Central memory CD4-positive, alpha-beta T cell (primary cell): ENCODE data around the gene LRRC4C.

Experiments used
- DNase-seq: peaks from one replicate; pipeline ENCODE4 v3.0.0; 2022

LRRC4C gene

DNA sequence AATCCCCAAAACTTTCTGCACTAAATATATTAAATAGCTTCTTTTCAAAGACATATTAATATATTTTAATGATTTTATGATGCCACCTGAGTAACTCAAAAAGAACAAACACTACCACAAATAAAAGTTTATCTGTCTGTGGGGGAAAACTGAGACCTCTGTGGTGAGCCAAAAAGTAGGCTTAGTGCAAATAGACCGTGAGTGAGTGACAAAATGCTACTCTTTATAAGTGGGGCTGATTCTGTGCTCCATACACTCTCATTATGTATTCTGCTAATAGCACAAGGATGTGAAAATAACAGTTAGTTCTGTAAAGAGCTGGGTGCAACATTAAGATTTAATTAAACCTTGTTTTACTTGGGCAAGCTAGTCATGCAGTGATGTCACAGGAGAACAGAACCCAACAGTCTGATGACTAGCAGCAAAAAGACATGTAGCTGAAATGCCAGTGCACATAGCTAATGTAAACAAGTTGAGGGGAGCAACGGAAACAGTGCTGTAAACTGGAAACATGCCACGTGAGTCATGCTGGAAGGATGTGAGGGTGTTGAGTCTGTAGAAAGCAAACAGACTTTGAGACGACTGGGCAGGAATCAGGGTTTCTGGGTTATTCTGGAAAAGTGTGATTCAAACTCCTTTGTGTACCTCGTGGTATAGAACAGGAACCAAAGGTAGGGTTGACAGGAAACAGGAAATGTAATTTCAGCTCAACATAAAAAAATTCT, 1130.4 kb downstream of the LRRC4C start:
- DNase-seq, result no peak

- no peak for DNase-seq
Measured at GRCh38 chr11:40323241-40323640, 1136.2 kb downstream of the LRRC4C start.

DNA sequence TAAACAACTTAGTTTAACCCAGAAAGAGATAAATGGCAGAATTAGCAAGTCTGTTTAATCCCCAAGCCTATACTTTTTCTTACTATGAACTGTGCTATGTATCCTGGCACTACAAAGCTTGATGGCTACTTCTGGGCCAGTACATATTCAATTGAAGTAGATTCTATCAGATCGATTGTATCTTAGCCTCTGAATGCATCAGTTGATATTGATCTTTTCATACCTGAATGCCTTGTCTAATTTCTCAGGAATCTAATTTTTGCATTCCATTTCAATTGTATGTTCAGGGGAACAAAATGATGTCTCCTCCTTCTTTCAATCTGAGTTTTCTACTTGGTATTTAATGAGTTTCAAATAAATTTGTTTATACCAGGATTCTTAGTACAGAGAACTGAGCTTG, 1137.9 kb downstream of the LRRC4C start:
- DNase-seq, result no peak

DNA sequence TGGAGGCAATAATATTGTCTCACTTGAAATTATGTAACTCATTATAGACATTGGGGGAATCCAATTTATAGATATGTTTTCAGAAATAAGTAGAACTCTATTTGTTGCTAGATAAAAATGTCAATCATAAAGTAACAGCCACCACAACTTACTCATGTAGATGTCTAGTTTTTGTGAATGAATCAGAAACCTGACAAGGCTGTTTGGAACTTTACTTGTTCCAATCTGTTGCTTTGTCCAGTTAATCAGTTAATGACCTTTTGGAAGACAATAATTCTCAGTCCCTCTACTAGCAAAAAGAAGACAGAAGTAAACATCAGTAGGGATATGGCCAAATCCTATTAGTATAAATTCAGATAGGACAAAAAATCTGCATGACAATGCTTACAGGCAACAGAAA, 1143.3 kb downstream of the LRRC4C start:
- DNase-seq, result no peak

DNA sequence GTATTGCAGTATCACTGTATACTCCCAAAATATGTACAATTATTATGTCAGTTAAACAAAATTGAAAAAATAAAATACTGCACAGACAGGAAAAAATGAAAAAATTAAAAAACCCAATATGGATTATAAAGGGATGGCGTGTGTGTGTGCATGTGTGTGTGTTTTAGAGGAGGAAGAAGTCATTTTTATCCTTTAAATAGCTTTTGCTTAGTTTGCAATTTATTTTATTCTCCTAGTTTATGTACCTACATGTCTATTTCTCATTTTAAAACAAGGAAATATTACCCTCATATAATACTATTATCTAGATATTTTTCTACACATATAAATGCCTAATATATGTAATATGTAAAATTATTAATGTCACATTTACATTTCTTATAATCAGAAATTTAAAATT, 1144.3 kb downstream of the LRRC4C start:
- DNase-seq, result no peak

DNA sequence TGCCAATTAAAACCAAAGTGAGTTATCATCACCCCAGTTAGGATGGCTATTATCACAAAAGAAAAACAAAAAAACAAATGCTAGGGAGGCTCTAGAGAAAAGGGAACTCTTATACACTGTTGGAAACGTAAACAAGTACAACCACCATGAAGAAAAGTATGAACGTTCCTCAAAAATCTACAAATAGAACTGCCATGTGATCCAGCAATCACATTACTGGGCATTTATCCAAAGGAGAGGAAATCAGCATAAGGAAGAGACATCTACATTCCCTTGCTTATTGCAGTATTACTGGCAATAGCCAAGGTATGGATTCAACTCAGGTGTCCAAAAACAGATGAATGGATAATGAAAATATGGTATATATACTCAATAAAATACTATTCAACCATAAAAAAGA, 1145.1 kb downstream of the LRRC4C start:
- no peak for DNase-seq

DNA sequence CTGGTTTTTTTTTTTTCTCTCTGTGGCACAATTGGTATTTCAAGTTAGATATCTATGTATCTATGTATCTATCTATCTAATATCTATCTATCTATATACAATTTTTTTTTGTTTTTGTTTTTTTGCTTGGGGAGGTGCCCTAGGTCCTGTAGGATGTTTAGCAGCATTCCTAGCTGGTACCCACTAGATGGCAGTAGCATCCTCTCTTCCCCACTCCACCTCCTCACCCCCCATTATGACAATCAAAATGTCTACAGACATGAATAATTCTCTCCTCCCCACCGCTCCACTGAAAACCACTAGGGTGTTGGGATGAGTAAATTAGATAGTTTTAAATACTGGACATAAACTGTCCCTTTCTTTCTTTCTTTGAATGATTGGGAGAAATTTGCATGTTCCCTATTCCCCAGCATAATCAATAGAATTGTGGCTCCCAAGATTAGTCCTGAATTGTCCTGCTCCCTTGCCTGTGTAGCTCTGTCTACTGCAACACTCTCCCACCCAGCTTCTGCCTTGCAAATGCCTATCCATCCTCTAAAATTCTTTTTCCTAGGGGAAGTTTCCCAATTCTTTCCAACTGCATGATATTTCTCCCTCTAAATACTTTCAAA, 1152.4 kb downstream of the LRRC4C start:
- DNase-seq, result no peak

- DNase-seq, result no peak
Measured at GRCh38 chr11:40302669-40303068, 1156.8 kb downstream of the LRRC4C start.

DNA sequence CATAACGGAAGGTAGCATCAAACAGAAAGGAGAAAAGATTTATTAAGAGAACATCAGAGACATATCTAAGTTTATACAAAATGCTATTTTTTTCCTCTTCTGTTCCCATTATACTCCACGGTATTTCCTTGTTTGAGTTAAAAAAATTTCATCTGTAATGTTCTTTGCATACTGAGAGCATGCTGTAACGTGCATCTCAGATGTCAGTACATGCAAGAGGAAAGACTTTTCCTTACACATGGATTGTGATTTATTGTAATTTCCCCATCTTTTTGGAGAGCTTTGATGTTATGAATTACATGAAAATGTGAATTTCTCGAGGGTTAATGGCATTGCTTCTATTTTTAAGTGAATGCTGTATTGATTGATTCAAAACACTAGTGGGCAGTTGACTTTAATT, 1164.0 kb downstream of the LRRC4C start:
- no peak for DNase-seq

DNA sequence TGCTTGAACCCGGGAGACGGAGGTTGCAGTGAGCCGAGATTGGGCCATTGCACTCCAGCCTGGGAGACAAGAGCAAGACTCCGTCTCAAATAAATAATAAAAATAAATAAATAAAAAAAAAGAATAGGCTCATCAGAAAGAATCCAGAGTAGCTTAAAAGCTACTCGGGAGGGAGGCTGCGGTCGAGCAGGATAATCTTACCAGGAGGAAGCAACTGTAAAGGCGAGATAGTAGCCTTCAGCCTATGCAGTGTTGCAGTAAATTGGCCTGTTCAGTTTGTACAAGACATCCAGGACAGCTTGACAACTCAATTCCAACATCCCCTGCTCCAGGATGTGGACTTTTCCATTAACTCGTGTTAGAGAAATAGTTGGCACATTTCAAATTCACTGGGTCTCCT, 1164.7 kb downstream of the LRRC4C start:
- no peak for DNase-seq

- DNase-seq, result no peak
Measured at GRCh38 chr11:40294349-40294735, 1165.1 kb downstream of the LRRC4C start.

DNA sequence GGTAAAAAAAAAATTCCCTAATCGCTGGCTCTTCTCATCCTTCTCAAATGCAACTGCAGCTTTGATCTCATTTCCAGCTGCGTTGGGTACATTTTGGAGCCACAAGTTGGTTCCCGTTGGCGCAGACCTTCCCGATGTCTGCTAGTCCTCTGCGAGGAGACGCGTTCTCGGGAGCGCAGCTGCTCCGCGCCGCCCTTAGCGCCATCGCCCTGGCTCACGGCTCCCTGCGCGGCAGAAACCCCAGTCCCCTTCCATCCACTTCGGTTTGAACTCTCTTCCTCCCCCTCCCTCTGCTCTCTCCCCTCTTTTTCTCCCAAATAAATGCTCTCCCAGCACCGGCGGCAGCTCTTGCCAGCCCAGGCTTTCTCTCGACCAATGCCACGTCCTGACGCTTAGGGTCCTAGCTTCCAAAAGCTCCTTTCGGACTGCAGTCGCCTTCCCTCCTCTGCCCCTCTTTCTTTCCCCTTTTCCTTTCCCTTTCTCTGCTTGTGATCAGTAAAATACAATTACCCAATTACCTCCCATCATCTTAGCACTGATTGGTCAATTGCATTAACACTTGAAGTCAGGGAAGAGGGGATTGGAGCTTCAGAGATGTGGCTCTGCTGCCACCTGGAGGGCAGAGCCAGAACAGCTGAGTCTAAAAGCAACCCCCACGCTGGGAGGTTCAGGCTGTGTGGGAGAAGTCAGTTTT, 1165.7 kb downstream of the LRRC4C start:
- no peak for DNase-seq

DNA sequence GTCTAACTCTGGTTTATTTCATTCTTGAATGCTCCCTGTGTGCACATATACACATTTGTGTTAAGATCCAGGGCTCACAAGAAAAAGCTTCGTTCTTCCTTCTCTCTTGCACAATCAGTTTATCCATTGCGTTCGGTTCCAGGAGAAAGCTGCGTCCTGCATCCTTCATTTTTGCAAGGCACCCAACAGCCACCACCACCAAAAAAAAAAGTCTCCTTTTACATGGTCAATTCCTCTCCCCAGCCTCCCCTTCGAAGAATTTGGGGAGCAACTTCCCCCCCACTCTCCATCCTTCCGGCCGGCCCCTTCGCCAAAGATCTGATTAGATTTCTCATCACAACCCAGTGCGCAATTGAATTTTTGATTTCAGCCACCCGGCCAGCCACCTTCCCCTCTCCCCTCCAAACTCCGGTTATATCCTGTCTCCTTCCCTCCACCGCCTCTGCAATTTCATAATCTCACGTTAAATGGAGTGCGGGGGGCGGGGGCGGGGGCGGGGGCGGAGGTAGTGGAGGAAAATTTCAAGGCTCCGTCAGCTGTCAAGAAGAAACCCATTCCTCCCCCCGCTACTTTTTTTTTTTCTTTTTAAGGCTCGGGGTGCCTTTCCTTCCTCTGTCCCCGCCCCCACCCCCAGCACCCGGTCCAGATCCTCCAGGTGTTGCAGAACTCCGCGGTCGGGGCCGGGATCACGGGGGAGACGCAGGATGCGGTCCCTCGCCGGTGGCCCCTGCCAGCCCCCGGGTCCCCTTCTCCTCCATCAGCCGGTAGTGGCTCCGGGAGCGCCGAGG, 1166.5 kb downstream of the LRRC4C start:
- DNase-seq, result no peak

- no peak for DNase-seq
Measured at GRCh38 chr11:40291741-40292140, 1167.7 kb downstream of the LRRC4C start.

DNA sequence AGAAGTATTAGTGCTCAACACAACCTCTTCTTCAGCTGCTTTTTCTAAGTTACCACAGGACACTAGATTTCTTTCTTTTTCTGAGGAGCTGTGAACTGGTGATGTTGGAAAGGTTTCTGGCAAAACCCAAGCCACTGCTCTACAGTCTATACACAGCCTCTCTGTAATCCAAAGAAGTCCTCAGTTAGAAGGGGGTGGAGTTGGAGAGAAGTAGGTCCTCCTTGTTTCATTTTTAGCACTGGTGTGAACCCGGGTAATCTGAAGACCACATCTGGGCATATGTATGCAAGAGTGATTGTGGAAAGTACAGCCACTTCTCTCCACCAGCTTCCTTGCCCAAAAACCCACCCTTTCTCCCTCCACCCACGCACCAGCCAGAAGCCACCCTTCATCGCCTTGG, 1168.1 kb downstream of the LRRC4C start:
- no peak for DNase-seq

DNA sequence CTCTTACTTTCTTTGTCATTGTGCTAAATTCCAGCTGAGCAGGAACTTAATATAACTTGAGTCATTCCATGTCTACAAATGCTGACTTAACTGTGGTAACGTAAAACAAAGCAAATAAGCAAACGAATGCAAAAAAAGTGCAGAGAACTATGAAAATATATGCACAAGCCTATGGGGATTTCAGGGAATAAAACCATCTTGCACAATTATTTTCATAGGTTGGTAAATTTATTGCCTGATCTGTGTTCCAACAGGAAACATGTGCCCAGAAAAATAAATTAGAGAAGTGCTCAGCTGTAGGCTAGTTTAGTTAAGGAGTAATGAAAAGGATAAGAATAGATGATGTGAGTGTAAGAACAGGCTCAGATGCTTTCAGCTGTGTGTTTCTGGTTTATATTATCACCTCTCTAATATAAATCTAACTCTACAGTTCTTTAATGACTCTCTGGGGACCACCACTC, 1169.3 kb downstream of the LRRC4C start:
- DNase-seq, result no peak

DNA sequence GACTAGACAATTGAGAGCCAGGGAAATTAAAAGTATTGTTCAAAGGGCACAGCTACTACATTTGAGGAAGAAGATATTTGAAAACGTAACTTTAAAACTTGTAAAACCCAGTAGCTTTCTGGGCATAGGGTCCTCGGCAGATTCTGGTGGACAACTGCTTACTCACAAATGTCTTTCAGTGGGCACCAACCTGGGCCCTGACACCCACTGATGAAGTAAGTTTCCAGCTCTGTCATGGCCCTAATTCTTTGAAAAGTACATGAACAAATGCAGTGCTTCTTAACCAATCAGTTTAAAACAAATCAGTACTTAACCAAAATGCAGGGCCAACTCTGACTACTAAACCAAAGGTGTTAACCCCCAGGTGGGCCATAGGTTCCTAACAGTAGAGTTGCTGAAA, 1170.1 kb downstream of the LRRC4C start:
- no peak for DNase-seq

DNA sequence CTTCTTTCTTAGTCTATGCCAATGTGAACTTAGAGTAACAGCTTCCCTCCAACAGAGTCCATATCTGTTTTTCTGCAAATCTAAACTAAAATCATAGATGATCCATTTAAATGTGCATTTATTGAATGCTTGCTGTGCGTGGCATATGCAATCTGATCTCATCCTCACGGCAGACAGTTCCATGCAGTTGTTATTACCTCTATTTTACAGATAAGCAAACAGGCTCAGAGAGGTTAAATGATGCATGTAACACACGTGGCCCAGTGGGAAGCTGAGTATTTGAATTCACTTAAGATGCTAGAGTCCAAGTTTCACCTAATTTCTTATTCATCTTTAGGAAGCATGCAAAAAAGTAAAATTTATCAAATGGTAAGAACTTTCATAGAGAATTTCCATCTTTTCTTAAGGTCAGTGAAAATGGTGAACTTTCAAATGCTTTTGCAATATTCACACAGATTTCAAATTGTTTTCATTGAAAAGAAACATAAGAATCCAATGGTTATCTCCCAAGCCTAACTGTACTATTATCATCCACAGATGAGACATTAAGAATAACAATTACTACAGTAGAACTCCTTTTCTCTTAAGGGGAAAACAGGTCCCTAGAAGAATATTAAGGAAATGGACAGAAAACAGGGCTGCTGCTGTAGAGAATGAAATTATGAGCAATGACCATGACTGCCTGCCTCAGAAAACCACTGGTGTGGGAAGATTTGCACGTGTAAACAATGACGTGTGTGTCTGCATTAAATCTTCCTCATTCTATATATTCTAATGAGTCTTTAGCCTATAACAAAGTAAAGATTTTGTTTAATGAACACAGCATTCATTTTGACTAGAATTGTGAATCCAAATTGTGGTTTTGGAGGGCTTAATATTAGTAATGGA, 1171.3 kb downstream of the LRRC4C start:
- DNase-seq, result no peak

GRCh38 chr11:40286137-40286536, 1173.3 kb downstream of the LRRC4C start:
- no peak for DNase-seq

DNA sequence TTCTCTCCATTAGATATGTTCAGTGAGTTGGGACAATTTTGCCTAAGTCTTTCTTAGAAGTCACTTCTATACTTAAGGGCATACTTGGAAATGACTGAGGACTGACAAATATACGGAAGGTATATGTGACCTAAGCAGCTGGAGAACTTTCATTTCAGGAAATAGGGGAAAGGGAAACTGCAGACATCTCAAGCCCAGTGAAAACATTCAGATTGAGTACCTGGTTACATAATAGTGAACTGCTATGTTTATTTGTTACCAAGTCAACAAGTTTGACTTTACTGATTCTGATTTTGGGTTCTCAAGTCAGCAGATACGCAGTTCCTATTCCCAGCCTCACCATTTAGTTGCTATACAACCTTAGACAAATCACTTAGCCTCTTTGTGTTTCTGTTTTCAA, 1173.9 kb downstream of the LRRC4C start:
- DNase-seq, result no peak

GRCh38 chr11:40281052-40281580, 1178.3 kb downstream of the LRRC4C start:
- DNase-seq, result no peak
